M059J (cell line): Measurements from ENCODE around the gene PEX11B. TPM values are rescaled to one million over a fixed set of nuclear protein-coding genes. Genes with fewer than 3 reads are reported as not detected.

Experiments used
- DNase-seq: peaks from one replicate; pipeline ENCODE4 v3.0.0-alpha.2; 2012; ENCODE audit warnings: low read depth
- total RNA-seq: library from RNA; depleted of rRNA; stranded (reverse); fragments of >200 nt; shearing (Covaris generic); gene quantifications from 2 replicates; pipeline ENCODE4 v1.2.3, GENCODE V29; 2014; rRNA removed

The PEX11B gene
- total RNA-seq, 1 experiment from 2014 or later, result 31.0 TPM

DNA sequence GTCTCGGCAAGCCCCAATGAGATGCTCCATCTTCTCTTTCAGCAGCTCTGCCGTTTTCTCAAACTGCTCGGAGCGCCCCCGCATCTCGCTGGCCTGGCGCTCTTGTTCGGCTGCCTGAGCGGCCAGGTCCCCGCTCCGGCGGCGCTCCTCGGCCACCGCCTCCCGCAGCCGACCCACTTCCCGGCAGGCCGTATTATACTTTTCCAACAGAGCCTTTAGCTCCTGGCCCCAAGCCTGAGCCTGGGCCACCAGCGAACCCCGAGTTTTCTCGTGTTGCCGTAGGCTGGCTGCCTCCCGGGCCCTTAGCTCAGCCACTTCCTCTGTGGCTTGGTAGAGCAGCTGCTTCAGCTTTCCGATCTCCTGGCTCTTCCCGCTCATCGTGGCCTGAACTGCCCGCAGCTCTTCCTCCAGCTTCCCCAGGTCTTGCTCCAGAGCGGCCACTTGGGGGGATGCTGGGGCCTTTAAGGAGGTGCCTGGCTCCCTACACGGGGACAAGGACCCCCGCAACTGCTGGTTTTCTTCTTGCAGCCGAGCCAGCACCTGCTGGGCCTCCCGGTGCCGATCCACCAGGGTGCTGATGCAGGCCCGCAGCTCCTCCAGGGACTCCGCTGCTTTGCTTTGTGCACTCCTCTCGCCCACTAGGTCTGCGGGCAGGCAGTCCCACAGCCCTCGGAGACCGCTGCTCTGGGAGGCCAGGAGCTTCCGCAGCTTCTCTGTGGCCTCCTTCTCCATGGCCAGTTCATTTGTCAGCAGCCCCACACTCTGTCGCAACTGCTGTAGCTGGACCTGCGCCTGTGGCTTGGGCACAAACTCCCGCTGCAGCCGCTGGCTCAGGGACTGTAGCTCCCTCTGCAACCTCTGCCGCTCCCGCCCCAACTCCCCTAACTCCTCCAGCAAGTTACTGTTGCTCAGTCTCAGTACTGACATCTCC is 46.3 kb downstream of the PEX11B start:
- DNase-seq, result peak; percentile 46

DNA sequence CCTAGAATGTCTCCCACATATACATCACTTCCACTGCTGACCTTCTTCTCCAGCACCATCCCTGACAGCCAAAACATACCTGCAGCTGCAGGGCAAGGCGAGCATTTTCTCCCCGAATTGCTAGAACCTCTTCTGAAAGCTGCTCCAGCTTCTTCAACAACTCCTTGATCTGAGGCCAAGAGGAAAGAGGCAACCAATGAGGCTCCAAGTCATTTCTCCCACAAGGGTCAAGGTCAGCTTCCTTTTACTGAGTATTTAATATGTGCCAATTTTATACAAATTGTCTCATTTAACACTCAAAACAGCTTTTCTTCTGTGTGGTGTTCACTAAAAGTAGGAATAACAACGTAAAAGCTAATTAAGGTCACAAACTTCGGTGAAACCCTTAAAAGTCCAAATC is 50.3 kb downstream of the PEX11B start:
- DNase-seq, result no peak

DNA sequence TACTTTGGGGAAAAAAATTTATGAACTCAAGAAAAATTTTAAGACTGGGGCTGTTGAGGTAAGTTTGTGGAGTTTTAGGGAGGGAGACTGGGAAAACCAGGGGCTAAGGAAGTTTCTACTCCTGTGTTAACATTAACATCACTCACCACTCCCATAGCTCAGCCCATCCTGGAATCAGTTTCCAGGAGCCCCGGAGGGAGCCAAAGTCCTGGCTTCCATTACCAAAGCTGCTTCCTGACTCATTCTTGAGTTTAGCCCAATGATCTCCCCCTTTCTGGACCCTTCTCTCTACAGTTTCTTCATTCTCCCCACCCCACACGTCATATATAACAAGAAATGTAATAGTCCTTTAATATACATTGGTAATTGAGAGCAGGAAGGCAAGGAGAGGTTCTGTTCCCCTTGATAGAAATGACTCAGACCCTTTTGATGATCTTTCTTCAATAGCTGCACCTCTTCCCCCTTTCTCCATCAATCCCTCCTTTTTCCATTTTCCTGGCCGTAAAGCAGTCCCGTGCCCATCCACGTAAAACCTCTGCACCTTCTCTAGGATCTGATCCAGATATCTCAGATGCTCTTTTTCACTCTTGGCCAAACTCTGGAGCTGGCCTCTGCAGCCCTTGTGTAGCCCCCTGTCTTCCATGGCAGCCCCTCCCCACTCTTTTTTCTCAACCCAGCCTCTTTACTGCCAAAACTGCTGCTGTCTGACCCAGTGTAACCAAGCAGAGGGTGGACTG is 55.1 kb downstream of the PEX11B start:
- no peak for DNase-seq

Other genes with a start within 250 kb of the PEX11B start
- 8.8 and 10.5 TPM in 2 replicates for gene PDZK1, start 211.3 kb downstream of the PEX11B start, total RNA-seq
- gene CD160, start 199.2 kb downstream of the PEX11B start, total RNA-seq, result not detected in 2 replicates
- 15.1 and 17.9 TPM in 2 replicates for gene RNF115, start 94.6 kb downstream of the PEX11B start, total RNA-seq
- 48.2 and 51.1 TPM in 2 replicates for gene POLR3C, start 94.5 kb downstream of the PEX11B start, total RNA-seq
- 3.1 and 3.2 TPM in 2 replicates for gene NUDT17, start 73.1 kb downstream of the PEX11B start, total RNA-seq
- 31.5 and 36.6 TPM in 2 replicates for gene PIAS3, start 59.6 kb downstream of the PEX11B start, total RNA-seq
- gene ANKRD35, start 32.9 kb downstream of the PEX11B start, total RNA-seq, result 0.12 and 0.25 TPM in 2 replicates
- 0.57 and 0.94 TPM in 2 replicates for gene ITGA10, start 8.7 kb downstream of the PEX11B start, total RNA-seq
- gene RBM8A, start 8.8 kb upstream of the PEX11B start, total RNA-seq, result 305 and 317 TPM in 2 replicates
- 24.7 and 39.2 TPM in 2 replicates for gene LIX1L, start 39.3 kb upstream of the PEX11B start, total RNA-seq
- 0.59 and 1.7 TPM in 2 replicates for gene ANKRD34A, start 45.9 kb upstream of the PEX11B start, total RNA-seq
- 23.1 and 28.9 TPM in 2 replicates for gene POLR3GL, start 46.0 kb upstream of the PEX11B start, total RNA-seq
- gene TXNIP, start 77.9 kb upstream of the PEX11B start, total RNA-seq, result 651 and 749 TPM in 2 replicates
- gene HJV, start 103.0 kb upstream of the PEX11B start, total RNA-seq, result not detected in 2 replicates
- 0.66 and 1.4 TPM in 2 replicates for gene NBPF10, start 226.1 kb upstream of the PEX11B start, total RNA-seq